K562 (cell line): ENCODE measurements around the gene LRRC10B. TPM values are rescaled to one million over a fixed set of nuclear protein-coding genes. Genes with fewer than 3 reads are reported as not detected.

Source experiments
- ATAC-seq: fragments of 200-7000 bp; cut with Tn5 transposase; 3 replicates; pipeline ENCODE4 v1.9.1; 2020; ENCODE audit warnings: moderate library complexity
- BruUV-seq: library from RNA; stranded (reverse); fragments of 400-500 nt; replicated peaks from 2 replicates; lab custom pipeline; 2021; lab: Mats Ljungman, UMichigan
- CTCF ChIA-PET: fragments of 300-600 bp; formaldehyde crosslinking; extraction: SDS; loops from one replicate; lab custom pipeline; 2021; ENCODE audit warnings: low intra/inter-chr PET ratio; lab: Yijun Ruan, JAX
- POLR2A ChIA-PET: fragments of 300-600, 350-650 bp; sonication (Branson Sonifier 250); formaldehyde crosslinking; extraction: SDS; loops from one replicate; lab custom pipeline; 2021; ENCODE audit warnings: antibody characterized with exemption, inconsistent platforms; lab: Yijun Ruan, JAX
- DNase-seq, 4 experiments: peaks; one replicate each; pipeline versions ENCODE4 v3.0.0 to v3.0.0-alpha.2; 2011 to 2018; ENCODE audit warnings: low spot score in 3 of 4, mixed read lengths in 3 of 4; ENCODE audit errors: extremely low read depth in 1 of 4
- FAIRE-seq: peaks from 2 replicates; lab custom pipeline; 2011; peaks lifted over from hg19 to GRCh38; lab: Jason Lieb, UNC
- H2AFZ ChIP-seq: 2 replicates; pipeline ENCODE4 v1.6.0; 2011; ENCODE audit warnings: low read depth, low read length, control low read depth, inconsistent platforms
- H3K27ac ChIP-seq: fragments of 200-600 bp; 3 replicates; pipeline ENCODE4 v1.8.0; 2011; ENCODE audit warnings: low read depth, mild to moderate bottlenecking, control low read depth, inconsistent platforms, low read length, moderate library complexity, mixed read lengths; ENCODE audit errors: extremely low read depth
- H3K27me3 ChIP-seq, 2 experiments: fragments of 300-600 bp in 1 of 2; 2 replicates in 1 of 2; 3 replicates in 1 of 2; pipeline versions ENCODE4 v1.6.0 to v1.8.0; 2011; ENCODE audit warnings: inconsistent platforms in 2 of 2, low read length in 2 of 2, mild to moderate bottlenecking in 1 of 2, mixed read lengths in 1 of 2, moderate library complexity in 1 of 2; ENCODE audit not compliant: control insufficient read depth in 2 of 2, insufficient read depth in 2 of 2
- H3K36me3 ChIP-seq: fragments of 300-600 bp; 3 replicates; pipeline ENCODE4 v1.8.0; 2011; ENCODE audit warnings: mild to moderate bottlenecking, low read length, inconsistent platforms; ENCODE audit not compliant: control insufficient read depth, insufficient read depth
- H3K4me1 ChIP-seq, 2 experiments: fragments of 200-600 bp in 1 of 2; replicated peaks in 1 of 2; 2 replicates in 1 of 2; 3 replicates in 1 of 2; pipeline versions ENCODE4 v1.5.1 to v1.8.0; 2011; ENCODE audit warnings: inconsistent platforms in 2 of 2, low read length in 2 of 2, mild to moderate bottlenecking in 1 of 2, mixed read lengths in 1 of 2, moderate library complexity in 1 of 2; ENCODE audit not compliant: control insufficient read depth in 2 of 2, insufficient read depth in 2 of 2
- H3K4me2 ChIP-seq: 2 replicates; pipeline ENCODE4 v1.6.1; 2011; ENCODE audit warnings: low read length, control low read depth, inconsistent platforms, mixed read lengths; ENCODE audit not compliant: insufficient read depth
- H3K4me3 ChIP-seq: fragments of 200-600 bp; sonication (generic), shearing (Covaris generic); 2 replicates; pipeline ENCODE4 v1.5.1; 2016; ENCODE audit warnings: control low read depth, inconsistent platforms
- H3K79me2 ChIP-seq: fragments of 200-600 bp; 3 replicates; pipeline ENCODE4 v1.8.0; 2011; ENCODE audit warnings: low read length, inconsistent platforms; ENCODE audit not compliant: control insufficient read depth, insufficient read depth
- H3K9ac ChIP-seq, 2 experiments: 2 replicates each; pipeline versions ENCODE4 v1.6.0 to v1.6.1; 2011; ENCODE audit warnings: low read depth in 2 of 2, low read length in 2 of 2, control low read depth in 1 of 2, inconsistent platforms in 1 of 2, mild to moderate bottlenecking in 1 of 2, mixed read lengths in 1 of 2; ENCODE audit not compliant: insufficient read depth in 1 of 2
- H3K9me1 ChIP-seq: one replicate; pipeline ENCODE4 v1.6.0; 2011; ENCODE audit warnings: inconsistent platforms, mild to moderate bottlenecking, low read length, moderate library complexity; ENCODE audit not compliant: control insufficient read depth, insufficient read depth
- H3K9me3 ChIP-seq: replicated peaks from 2 replicates; pipeline ENCODE4 v1.5.1; 2011; ENCODE audit warnings: low read depth, low read length, inconsistent platforms; ENCODE audit not compliant: control insufficient read depth, insufficient read depth
- H4K20me1 ChIP-seq: replicated peaks from 2 replicates; pipeline ENCODE4 v1.6.1; 2011; ENCODE audit warnings: low read length, inconsistent platforms, mixed read lengths; ENCODE audit not compliant: control insufficient read depth, insufficient read depth
- CTCF ChIP-seq, 3 experiments: IDR thresholded peaks in 2 of 3; conservative IDR thresholded peaks in 1 of 3; 2 replicates each; pipeline ENCODE4 v1.5.1; 2011 to 2012; ENCODE audit warnings: low read length in 3 of 3, mild to moderate bottlenecking in 3 of 3, control low read depth in 2 of 3, improper control_type of control experiment in 1 of 3, inconsistent platforms in 1 of 3, low read depth in 1 of 3, mixed read lengths in 1 of 3, moderate library complexity in 1 of 3; ENCODE audit not compliant: insufficient read depth in 2 of 3
- ESRRA ChIP-seq: fragments of 450-650 bp; IDR thresholded peaks from 2 replicates; pipeline ENCODE4 v1.6.1; 2014; ENCODE audit warnings: low read depth, mild to moderate bottlenecking, moderate library complexity, borderline replicate concordance
- FOXK1 ChIP-seq: sonication (generic); formaldehyde crosslinking; IDR thresholded peaks from 2 replicates; pipeline ENCODE4 v1.8.0; 2022; ENCODE audit warnings: missing genetic modification reagents, mild to moderate bottlenecking, borderline replicate concordance
- HOXB6 ChIP-seq: fragments of 250-450 bp; sonication (Bioruptor Pico); IDR thresholded peaks from 2 replicates; pipeline ENCODE4 v1.5.1; 2022; ENCODE audit warnings: mild to moderate bottlenecking, borderline replicate concordance
- KAT8 ChIP-seq: fragments of 450-650 bp; IDR thresholded peaks from 2 replicates; pipeline ENCODE4 v1.6.1; 2016; ENCODE audit warnings: low read depth, mild to moderate bottlenecking
- PHF8 ChIP-seq: fragments of 200-600 bp; sonication (generic); IDR thresholded peaks from 2 replicates; pipeline ENCODE4 v1.6.1; 2012; ENCODE audit warnings: mixed run types, mild to moderate bottlenecking, inconsistent platforms, low read length, moderate library complexity, borderline replicate concordance
- RBM15 ChIP-seq: fragments of 200-400 bp; formaldehyde crosslinking; IDR thresholded peaks from 2 replicates; pipeline ENCODE4 v1.6.1; 2018; ENCODE audit warnings: mild to moderate bottlenecking, low read length, moderate library complexity; ENCODE audit not compliant: insufficient read depth
- ZC3H8 ChIP-seq: fragments of 450-650 bp; IDR thresholded peaks from 2 replicates; pipeline ENCODE4 v1.6.1; 2017
- ZNF217 ChIP-seq: sonication (generic); formaldehyde crosslinking; IDR thresholded peaks from 2 replicates; pipeline ENCODE4 v1.8.0; 2022; ENCODE audit warnings: mild to moderate bottlenecking, missing genetic modification reagents
- ZNF3 ChIP-seq: fragments of 250-450 bp; sonication (Bioruptor Pico); IDR thresholded peaks from 2 replicates; pipeline ENCODE4 v1.5.0; 2021; ENCODE audit warnings: mild to moderate bottlenecking, moderate library complexity
- ZNF75A ChIP-seq: fragments of 450-650 bp; formaldehyde crosslinking; IDR thresholded peaks from 2 replicates; pipeline ENCODE4 v1.4.0; 2020; ENCODE audit warnings: mild to moderate bottlenecking
- WGBS: fragments of 100-300 bp; shearing (Covaris generic); methylation state at CpG from one replicate; pipeline ENCODE4 v1.1.6; 2016; ENCODE audit warnings: low coverage, mixed read lengths; ENCODE audit not compliant: insufficient coverage; ENCODE audit errors: missing lambda C conversion rate; 5-methylcytosine and 5-hydroxymethylcytosine counted together
- in situ Hi-C: fragments of 300-500 bp; cut with MboI; formaldehyde crosslinking; loops from 4 replicates; pipeline ENCODE4 v1.15.0; 2018; ENCODE audit warnings: inconsistent platforms, mixed read lengths
- intact Hi-C: fragments of 100-400 bp; cut with micrococcal nuclease; formaldehyde crosslinking; loops from 2 replicates; pipeline ENCODE4 v1.14.2; 2022
- polyA plus RNA-seq, 8 experiments: library from polyadenylated mRNA; depleted of rRNA in 4 of 8; stranded (reverse) in 5 of 8; unstranded in 3 of 8; fragments of >200 nt; fragmentation: Nextera tagmentation in 2 of 8; fragmentation: Illumina TruSeq in 1 of 8; extraction: Ambion mirVana in 2 of 8; extraction: Trizol in 1 of 8; gene quantifications; 2 replicates each; pipeline versions ENCODE4 v1.2.1 to v1.2.3, GENCODE V29; 2011 to 2014; ENCODE audit warnings: inconsistent platforms in 1 of 8, missing spikeins in 1 of 8
- total RNA-seq, 7 experiments: library from RNA; depleted of rRNA in 6 of 7; stranded (reverse); fragments of >200 nt in 6 of 7; fragmentation: Illumina TruSeq in 2 of 7; extraction: Trizol in 2 of 7; gene quantifications; 2 replicates each; pipeline versions ENCODE4 v1.2.1 to v1.2.3, GENCODE V29; 2011 to 2021; ENCODE audit warnings: low replicate concordance in 1 of 7
- TF ChIP-seq, protein P1 (sequence below): fragments of 450-650 bp; formaldehyde crosslinking; IDR thresholded peaks from 2 replicates; pipeline ENCODE4 v1.4.0; 2020; ENCODE audit warnings: mild to moderate bottlenecking
- TF ChIP-seq, protein P2 (sequence below): sonication (generic); formaldehyde crosslinking; IDR thresholded peaks from 2 replicates; pipeline ENCODE4 v1.8.0; 2023; ENCODE audit warnings: mild to moderate bottlenecking, missing genetic modification reagents

The LRRC10B gene
- total and polyA plus RNA-seq, 9 of the 15 experiments (the other 6 are each of a cell fraction or from before 2014, with no cell fraction given): 0.11 TPM; not detected in 8

DNA sequence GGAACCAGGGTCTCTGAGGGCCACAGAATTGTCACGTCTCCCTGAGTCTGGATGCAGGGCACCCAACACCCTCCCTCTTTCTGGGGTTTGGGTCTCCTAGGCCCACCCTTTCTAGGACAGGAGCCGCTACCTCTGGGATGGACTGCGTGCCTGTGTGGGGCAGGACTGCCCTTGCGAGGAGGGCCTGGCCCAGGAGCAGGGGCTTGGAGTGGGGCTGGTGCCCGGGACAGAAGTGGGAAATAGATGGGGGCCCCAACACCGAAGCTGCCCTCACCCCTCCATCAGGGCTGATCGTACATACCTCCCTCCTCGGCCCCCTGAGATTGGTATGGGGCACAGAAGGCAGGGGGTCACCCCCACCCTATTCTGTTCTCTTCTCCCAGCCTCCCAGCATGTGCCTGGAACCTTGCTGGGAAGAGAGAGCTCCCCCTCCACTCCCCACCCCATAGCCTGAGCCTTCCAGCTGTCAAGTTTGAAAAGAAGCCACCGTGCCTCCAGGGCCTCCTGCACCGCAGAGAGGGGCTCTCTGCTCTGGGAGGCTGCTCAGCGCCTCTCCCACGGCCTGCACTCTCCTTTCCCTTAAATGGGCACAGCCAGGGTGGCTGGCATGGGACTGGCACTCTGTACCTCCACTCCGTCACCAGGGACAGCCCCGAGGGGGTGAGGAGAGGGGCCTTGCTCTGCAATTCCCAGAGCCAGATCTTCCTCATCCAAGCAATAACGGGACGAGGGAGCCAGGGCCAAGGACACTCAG lies 1.8 kb downstream of the LRRC10B start (continued):
- TF ChIP-seq CTCF (IDR thresholded peaks at IDR 0.05 in 2 of 3, conservative IDR thresholded peaks at IDR 0.05 in 1 of 3; ENCODE audit: insufficient read depth in 2 of 3, low read depth in 1 of 3, low read length in 3 of 3) (no peak), FOXK1 (CRISPR knock-in tag) (no peak), HOXB6 (CRISPR knock-in tag) (no peak), ZNF75A (no peak), RBM15 (no peak)
- TF ChIP-seq, protein P1, sequence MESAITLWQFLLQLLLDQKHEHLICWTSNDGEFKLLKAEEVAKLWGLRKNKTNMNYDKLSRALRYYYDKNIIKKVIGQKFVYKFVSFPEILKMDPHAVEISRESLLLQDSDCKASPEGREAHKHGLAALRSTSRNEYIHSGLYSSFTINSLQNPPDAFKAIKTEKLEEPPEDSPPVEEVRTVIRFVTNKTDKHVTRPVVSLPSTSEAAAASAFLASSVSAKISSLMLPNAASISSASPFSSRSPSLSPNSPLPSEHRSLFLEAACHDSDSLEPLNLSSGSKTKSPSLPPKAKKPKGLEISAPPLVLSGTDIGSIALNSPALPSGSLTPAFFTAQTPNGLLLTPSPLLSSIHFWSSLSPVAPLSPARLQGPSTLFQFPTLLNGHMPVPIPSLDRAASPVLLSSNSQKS (CRISPR knock-in tag): no peak

DNA sequence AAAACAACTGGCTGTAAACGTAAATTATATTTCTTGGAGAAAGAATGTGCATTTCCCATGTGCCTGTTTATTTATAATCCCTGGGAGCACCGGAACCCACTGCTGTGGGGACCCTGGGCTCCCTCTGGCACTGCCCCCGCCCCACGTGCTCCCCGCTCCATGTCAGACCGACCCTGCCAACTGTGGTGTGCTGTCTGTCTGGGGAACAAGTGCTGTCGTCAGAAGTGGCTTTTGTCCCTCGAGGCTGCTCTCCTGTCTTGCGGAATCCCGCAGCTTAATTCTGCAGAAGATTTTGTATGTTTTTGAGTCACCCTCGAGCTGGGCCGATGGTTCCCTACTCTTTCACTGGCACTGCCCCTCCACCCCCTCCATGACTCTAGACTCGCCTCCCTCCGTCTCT lies 2.4 kb downstream of the LRRC10B start:
- DNase-seq: no peak
- peaks cover 18 to 66% of the 10 kb centered on the region in 2 experiments for H3K27me3 ChIP-seq
- H3K9me1 ChIP-seq: peaks cover 4% of the 10 kb centered on the region
- no peak overlapping the region for H2AFZ ChIP-seq
- intact Hi-C loops (no loop called here), in situ Hi-C loops (no loop called here)
- H3K4me2 ChIP-seq: no peak overlapping the region
- no peak for ATAC-seq
- POLR2A ChIA-PET: no interaction called here
- H3K79me2 ChIP-seq: no peaks in the 10 kb centered on the region
- H3K27ac ChIP-seq: no peak overlapping the region
- BruUV-seq: no TSS peak
- no peak overlapping the region for H3K9ac ChIP-seq
- TF ChIP-seq ESRRA (no peak), ZNF217 (no peak), KAT8 (no peak), PHF8 (no peak), ZC3H8 (no peak), ZNF3 (no peak)
- TF ChIP-seq, protein P2, sequence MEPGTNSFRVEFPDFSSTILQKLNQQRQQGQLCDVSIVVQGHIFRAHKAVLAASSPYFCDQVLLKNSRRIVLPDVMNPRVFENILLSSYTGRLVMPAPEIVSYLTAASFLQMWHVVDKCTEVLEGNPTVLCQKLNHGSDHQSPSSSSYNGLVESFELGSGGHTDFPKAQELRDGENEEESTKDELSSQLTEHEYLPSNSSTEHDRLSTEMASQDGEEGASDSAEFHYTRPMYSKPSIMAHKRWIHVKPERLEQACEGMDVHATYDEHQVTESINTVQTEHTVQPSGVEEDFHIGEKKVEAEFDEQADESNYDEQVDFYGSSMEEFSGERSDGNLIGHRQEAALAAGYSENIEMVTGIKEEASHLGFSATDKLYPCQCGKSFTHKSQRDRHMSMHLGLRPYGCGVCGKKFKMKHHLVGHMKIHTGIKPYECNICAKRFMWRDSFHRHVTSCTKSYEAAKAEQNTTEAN (CRISPR knock-in tag): no peak
- H3K9me3 ChIP-seq: no peaks in the 10 kb centered on the region
- peaks cover 4% of the 10 kb centered on the region; the same call in 1 of the 2 replicates for H4K20me1 ChIP-seq
- 13% methylated on average over 13 of the region's 14 CpGs for WGBS
- no peak for FAIRE-seq
- H3K4me3 ChIP-seq: no peak overlapping the region
- no peaks in the 10 kb centered on the region for H3K36me3 ChIP-seq
- CTCF ChIA-PET: no interaction called here
- H3K4me1 ChIP-seq: peaks cover 0 to 26% of the 10 kb centered on the region in 2 experiments; a peak in 4 of 5 replicates
